Right ventricle myocardium inferior (tissue), 1 donor: ENCODE measurements around the gene LMO2. TPM values are rescaled to one million over a fixed set of nuclear protein-coding genes. Genes with fewer than 3 reads are reported as not detected.
"Not testable (repeated sequence)": the region's sequence is repeated elsewhere in the genome, so short reads cannot be mapped to it uniquely, and the experiment has no call there.

Experiments used
- ATAC-seq: fragments of 200-7000 bp; cut with Tn5 transposase; one replicate; pipeline ENCODE4 v1.9.1; 2020; ENCODE audit warnings: mild to moderate bottlenecking, moderate library complexity
- DNase-seq: peaks from one replicate; pipeline ENCODE4 v3.0.0; 2021; ENCODE audit errors: missing footprints
- intact Hi-C: fragments of 100-400 bp; cut with DNase I; formaldehyde crosslinking; loops from one replicate; pipeline ENCODE4 v1.11.0; 2022
- total RNA-seq: library from RNA; stranded (reverse); fragmentation: NEBNext Ultra II Directional; extraction: Animal tissue kit (Norgen Biotek cat#: 25700); gene quantifications from one replicate; pipeline ENCODE4 v1.2.1, GENCODE V29; 2021
- donor health status: DM: no; HTN: yes; CAD: no; lungs with severe emphysema.

The LMO2 gene
- total RNA-seq, 1 donor from 2014 or later = 7.2 TPM

- intact Hi-C loops = no loop called here
- ATAC-seq = no peak
- DNase-seq = no peak
Observed at GRCh38 chr11:33919645-33920044, 27.8 kb upstream of the LMO2 start.

GRCh38 chr11:33917402-33917801 is 25.5 kb upstream of the LMO2 start:
- intact Hi-C loops, DNase-seq, ATAC-seq: not testable (repeated sequence)

DNA sequence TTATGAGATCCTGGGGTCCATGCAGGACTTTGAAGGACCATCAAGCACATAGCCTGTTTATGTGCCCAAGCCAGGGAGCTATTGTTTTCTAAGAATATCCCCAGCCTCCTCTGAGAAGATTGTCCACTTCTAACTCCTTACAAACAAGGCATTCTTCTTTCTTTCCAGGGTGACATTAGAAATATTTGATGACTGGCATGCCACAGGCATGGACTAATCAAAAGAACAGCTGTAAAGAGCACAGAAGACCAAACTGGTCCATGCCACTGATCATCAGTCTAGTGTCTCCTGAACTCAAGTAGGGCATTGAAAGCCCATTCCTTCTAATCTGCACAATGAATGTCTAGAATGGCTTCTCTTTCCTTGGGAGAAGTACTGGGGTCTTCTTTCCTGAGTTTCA is 24.9 kb upstream of the LMO2 start:
- DNase-seq (no peak), ATAC-seq (no peak)
- intact Hi-C loops = no loop called here

DNA sequence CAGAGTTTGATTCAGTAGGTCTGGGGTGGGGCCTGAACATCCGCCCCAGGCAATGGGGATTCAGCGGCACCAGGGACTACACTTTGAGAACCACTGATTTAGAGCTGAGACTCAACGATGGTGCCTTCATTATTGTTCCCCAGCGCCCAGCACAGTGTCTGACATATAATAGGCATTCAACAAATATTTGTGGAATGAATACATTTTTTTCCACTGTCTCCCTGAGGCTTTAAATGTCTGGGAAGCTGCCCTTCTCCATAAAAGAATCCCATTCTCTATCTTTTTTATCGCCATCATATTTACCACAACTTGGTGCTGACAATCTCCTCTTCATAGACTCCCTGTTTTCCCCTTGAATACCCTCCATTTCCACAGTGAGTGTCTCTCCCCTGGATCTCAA is 23.6 kb upstream of the LMO2 start:
- intact Hi-C loops = no loop called here
- no peak for DNase-seq
- no peak for ATAC-seq

- DNase-seq (no peak), ATAC-seq (no peak)
- intact Hi-C loops = no loop called here
Observed at GRCh38 chr11:33913991-33914390, 22.1 kb upstream of the LMO2 start.

GRCh38 chr11:33912405-33913361 is 20.8 kb upstream of the LMO2 start:
- ATAC-seq (peak; percentile 31), DNase-seq (peak; percentile 73)
- intact Hi-C loops = no loop called here

DNA sequence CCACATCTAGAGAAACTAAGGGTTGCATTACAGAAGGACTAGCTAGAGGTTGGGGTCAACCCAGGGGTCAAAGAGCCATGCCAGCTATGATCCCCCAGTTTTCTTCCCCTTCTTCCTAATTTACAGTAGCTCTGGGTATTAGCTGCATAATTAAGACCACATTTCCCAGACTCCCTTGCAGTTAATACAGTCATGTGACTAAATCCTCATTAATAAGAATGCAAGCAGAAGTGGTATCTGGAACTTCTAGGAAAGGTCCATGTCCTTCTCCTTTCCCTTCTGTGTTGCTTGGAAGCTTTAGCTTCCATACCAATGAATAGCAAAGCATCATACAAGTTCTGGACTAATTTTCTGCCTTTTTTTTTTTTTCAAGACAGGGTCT is 19.1 kb upstream of the LMO2 start:
- DNase-seq (no peak), ATAC-seq (no peak)
- intact Hi-C loops = no loop called here

DNA sequence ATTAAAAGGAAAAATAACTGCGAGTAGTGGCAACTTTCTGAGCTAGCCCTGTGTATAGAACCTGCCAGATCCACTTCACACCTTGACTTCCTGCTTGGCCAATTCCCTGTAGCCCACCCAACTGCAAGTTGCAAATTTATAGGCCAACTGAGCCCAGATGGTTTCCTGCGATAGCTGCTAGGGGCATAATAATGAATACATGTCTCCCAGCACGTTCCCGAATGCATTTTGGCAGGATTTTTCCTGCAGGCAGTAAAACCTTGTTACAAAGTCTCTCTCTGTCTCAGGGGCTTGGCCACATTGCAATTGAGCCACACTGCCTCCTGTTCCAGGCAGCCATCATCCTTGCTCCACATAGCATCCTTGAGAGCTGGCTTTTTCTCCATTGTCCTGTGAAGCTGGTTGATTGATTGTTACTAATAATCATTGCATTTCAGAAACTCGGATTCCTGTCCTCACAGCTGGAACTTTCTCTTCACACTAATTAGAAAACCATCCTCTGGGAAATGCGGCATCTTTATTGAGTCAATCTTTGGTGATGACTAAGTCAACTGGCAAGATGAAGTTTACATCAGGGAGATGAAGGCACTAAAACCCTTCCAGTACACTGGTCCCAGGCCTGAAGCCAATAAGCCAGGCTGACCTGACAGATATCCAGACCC is 18.6 kb upstream of the LMO2 start:
- DNase-seq (no peak), ATAC-seq (no peak)
- intact Hi-C loops = no loop called here

- intact Hi-C loops = no loop called here
- DNase-seq = no peak
- ATAC-seq = no peak
Observed at GRCh38 chr11:33909552-33909951, 17.7 kb upstream of the LMO2 start.

GRCh38 chr11:33909150-33909549 is 17.3 kb upstream of the LMO2 start:
- ATAC-seq (no peak), DNase-seq (no peak)
- intact Hi-C loops = no loop called here

DNA sequence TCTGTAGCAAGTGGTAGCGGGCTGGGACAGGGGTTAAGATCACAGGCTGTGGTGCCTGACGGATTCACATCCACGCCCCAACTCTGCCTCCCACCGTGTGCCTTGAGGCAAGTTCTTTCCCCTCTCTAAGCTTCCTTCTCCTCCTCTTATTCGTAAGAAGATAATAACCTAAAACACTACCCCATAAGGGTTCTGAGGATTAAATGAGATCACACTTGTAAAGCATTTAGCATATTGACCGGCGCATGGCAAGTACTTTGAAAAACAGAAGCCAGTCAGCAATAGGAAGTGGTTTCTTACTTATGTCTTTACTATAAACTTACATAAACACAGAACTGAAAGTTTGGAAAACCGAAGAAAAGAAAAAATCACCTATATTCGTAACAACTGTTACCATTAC is 15.5 kb upstream of the LMO2 start:
- intact Hi-C loops = no loop called here
- DNase-seq = no peak
- ATAC-seq = no peak

GRCh38 chr11:33906484-33907186 is 14.8 kb upstream of the LMO2 start:
- intact Hi-C loops = no loop called here
- no peak for DNase-seq
- no peak for ATAC-seq

GRCh38 chr11:33904102-33904501 is 12.2 kb upstream of the LMO2 start:
- DNase-seq (no peak), ATAC-seq (no peak)
- intact Hi-C loops = loop anchor here (1.0 kb wide), 1 partner anchor 35 kb away; no protein-coding TSS in a partner anchor

DNA sequence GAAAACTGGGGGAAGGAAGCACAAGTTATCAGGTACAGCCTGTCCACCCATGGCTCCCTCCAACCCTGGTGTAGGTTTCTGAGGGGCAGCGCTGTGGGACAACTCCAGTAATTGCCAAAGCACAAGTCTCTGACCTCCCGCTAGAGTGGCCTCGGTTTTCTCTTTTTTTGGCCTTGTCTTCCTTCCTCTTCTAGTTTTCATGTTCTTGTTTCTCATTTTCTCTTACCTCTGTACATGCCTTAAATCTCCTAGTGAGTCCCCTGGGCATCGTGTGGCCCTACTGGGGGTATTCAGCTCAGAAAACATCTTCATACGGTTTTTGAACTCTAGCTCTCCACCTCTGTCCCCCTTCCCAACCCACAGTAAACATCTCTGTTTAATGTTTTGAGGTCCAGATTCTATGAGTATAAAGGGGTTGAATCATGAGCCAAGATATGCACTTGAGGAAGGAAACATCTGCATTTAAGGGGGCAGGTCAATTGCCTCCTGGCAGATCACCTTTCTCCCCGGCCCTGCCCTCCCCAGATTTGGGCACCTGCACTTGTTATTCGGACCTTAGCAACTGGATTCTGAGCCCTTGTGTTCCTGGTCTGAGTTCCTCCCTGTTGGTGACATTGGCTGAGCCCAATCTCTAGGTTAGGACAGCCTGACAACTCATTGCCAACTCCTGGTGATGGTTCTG is 8.4 kb upstream of the LMO2 start:
- DNase-seq (no peak), ATAC-seq (no peak)
- intact Hi-C loops = no loop called here

DNA sequence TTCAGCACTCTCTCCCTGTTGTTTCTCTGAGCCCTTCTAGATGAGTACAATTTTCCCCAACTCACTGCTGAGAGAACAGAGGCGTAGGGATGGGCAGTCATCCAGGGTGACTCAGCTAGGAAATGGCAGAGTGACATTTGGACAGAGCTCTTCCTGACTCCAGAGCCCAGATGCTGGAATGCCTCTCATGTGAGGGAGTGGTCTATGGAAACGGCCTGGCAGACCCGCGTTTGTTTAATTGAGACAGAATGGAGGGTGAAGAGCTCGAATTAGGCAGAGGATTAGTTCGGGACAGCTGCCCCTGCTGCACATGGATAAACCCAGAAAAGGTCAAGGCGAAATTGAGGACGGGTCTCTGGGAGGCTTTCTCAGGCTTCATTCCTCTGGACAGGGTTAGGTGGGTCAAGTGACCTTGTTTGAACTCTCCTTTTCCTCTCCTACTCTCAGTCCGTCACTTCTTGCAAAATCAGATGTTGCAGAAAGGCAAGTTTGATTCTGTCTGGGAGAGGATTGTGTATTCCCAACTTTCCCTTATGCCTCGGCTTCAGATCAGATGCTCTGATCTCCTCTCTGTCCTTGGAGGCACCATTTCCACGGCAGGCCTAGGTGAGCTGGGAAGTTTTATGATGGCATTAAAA is 7.6 kb upstream of the LMO2 start:
- DNase-seq = peak; percentile 80
- ATAC-seq = peak; percentile 97
- intact Hi-C loops = no loop called here

DNA sequence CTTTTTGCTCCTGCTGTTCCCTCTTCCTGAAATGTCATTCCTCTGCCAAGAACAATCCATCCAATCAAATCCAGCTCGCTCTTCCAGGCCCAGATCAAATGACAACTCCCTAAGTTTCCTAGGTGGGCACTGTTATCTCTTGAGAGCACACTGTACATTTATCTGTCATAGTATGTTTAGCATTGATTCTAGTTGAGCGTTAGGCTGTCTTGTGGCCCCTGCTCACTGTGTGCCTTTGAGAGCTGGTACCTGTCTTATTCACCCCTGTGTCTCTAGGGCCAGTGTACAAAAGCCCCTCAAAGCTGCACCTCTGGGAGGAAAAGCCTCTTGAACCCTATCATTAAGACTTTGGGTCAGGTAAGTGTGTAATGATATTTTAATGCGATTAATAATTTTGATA is 7.1 kb upstream of the LMO2 start:
- intact Hi-C loops = no loop called here
- DNase-seq = no peak
- ATAC-seq = no peak

GRCh38 chr11:33897761-33898375 is 6.0 kb upstream of the LMO2 start:
- intact Hi-C loops = no loop called here
- DNase-seq = no peak
- ATAC-seq = no peak

DNA sequence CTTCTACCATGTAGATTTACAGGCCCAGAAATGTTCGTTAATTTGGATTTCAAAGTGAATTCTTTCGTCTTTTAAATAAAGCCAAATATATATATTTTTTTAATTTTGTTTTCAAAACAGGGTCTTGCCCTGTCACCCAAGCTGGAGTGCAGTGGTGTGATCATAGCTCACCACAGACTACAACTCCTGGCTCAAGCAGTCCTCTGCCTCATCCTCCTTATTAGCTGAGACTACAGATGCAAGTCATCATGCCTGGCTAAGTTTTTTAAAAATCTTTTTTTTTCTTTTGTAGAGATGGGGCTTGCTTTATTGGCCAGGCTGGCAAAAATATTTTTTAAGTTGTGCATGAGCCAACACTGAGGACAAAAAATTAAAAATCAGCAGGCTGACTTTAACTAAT is 5.0 kb upstream of the LMO2 start:
- no peak for DNase-seq
- intact Hi-C loops = no loop called here
- ATAC-seq = no peak
